ENCODE data around the gene UBASH3B. TPM values are rescaled to one million over a fixed set of nuclear protein-coding genes. Genes with fewer than 3 reads are reported as not detected.

The UBASH3B gene
- total and polyA plus RNA-seq, 2 of the 13 experiments (the other 11 are each of a cell fraction or from before 2014, with no cell fraction given), result 4.4 to 7.6 TPM

DNA sequence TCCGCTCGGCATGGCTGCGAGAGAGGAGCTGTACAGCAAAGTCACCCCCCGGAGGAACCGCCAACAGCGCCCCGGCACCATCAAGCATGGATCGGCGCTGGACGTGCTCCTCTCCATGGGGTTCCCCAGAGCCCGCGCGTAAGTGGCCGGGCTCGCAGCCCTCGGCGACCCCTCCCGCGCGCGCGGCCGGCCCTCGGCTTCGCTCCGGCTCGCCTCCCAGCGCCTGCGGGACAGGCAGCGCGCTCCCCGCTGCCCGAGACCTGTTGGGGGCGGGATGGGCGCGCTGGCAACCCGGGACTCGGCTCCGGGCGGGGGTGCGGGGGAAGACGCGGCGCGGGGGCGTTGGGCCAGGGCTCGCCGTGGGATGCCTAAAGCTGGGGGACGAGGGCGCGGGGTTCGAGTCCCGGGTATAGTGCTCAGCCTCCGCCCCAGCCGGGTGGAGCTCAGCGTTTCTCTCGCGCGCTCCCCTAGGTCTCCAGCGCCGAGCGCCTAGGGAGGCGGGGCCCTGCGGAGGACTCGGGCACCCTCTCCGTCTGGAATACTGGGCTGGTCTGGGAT lies 630 bp downstream of the UBASH3B start (continued):
- TF ChIP-seq ZBTB3 (CRISPR knock-in tag; IDR thresholded peaks at IDR 0.05; ENCODE audit: borderline replicate concordance, low read depth) (0 out of 2 replicates have a peak, but pooled peaks have one; percentile 24), ZNF3 (CRISPR knock-in tag; IDR thresholded peaks at IDR 0.05) (no peak), ZNF343 (CRISPR knock-in tag; IDR thresholded peaks at IDR 0.05) (0 out of 2 replicates have a peak, but pooled peaks have one; percentile 31), ZNF607 (CRISPR knock-in tag; IDR thresholded peaks at IDR 0.05; ENCODE audit: borderline replicate concordance) (0 out of 2 replicates have a peak, but pooled peaks have one; percentile 53), AGO2 (optimal IDR thresholded peaks at IDR 0.05; ENCODE audit: low read depth, low read length) (peak; percentile 40), POGZ (CRISPR knock-in tag; IDR thresholded peaks at IDR 0.05) (no peak), NR2C2 (CRISPR knock-in tag; IDR thresholded peaks at IDR 0.05; ENCODE audit: borderline replicate concordance) (0 out of 2 replicates have a peak, but pooled peaks have one; percentile 38), HNRNPLL (IDR thresholded peaks at IDR 0.05; ENCODE audit: low read depth, low read length, poor library complexity, severe bottlenecking) (peak; percentile 56), NFIB (CRISPR knock-in tag; IDR thresholded peaks at IDR 0.05; ENCODE audit: borderline replicate concordance) (no peak), ATAD3A (CRISPR knock-in tag; IDR thresholded peaks at IDR 0.05) (no peak), SMC3 (IDR thresholded peaks at IDR 0.05; ENCODE audit: low read length) (no peak), ESRRA (CRISPR knock-in tag; IDR thresholded peaks at IDR 0.05; ENCODE audit: low read depth) (no peak), RNF2 (conservative IDR thresholded peaks at IDR 0.05; ENCODE audit: low read depth) (peak; percentile 97; the same call in 1 of the 2 replicates), ZMYM3 (CRISPR knock-in tag; IDR thresholded peaks at IDR 0.05) (no peak), ZNF83 (CRISPR knock-in tag; IDR thresholded peaks at IDR 0.05; ENCODE audit: borderline replicate concordance) (no peak)
- TF ChIP-seq, protein P1, sequence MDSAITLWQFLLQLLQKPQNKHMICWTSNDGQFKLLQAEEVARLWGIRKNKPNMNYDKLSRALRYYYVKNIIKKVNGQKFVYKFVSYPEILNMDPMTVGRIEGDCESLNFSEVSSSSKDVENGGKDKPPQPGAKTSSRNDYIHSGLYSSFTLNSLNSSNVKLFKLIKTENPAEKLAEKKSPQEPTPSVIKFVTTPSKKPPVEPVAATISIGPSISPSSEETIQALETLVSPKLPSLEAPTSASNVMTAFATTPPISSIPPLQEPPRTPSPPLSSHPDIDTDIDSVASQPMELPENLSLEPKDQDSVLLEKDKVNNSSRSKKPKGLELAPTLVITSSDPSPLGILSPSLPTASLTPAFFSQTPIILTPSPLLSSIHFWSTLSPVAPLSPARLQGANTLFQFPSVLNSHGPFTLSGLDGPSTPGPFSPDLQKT (CRISPR knock-in tag; IDR thresholded peaks at IDR 0.05; ENCODE audit: borderline replicate concordance), result no peak
- TF ChIP-seq, protein P2, sequence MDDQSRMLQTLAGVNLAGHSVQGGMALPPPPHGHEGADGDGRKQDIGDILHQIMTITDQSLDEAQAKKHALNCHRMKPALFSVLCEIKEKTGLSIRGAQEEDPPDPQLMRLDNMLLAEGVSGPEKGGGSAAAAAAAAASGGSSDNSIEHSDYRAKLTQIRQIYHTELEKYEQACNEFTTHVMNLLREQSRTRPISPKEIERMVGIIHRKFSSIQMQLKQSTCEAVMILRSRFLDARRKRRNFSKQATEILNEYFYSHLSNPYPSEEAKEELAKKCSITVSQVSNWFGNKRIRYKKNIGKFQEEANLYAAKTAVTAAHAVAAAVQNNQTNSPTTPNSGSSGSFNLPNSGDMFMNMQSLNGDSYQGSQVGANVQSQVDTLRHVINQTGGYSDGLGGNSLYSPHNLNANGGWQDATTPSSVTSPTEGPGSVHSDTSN (CRISPR knock-in tag; IDR thresholded peaks at IDR 0.05; ENCODE audit: borderline replicate concordance), result no peak
- TF ChIP-seq, protein P3, sequence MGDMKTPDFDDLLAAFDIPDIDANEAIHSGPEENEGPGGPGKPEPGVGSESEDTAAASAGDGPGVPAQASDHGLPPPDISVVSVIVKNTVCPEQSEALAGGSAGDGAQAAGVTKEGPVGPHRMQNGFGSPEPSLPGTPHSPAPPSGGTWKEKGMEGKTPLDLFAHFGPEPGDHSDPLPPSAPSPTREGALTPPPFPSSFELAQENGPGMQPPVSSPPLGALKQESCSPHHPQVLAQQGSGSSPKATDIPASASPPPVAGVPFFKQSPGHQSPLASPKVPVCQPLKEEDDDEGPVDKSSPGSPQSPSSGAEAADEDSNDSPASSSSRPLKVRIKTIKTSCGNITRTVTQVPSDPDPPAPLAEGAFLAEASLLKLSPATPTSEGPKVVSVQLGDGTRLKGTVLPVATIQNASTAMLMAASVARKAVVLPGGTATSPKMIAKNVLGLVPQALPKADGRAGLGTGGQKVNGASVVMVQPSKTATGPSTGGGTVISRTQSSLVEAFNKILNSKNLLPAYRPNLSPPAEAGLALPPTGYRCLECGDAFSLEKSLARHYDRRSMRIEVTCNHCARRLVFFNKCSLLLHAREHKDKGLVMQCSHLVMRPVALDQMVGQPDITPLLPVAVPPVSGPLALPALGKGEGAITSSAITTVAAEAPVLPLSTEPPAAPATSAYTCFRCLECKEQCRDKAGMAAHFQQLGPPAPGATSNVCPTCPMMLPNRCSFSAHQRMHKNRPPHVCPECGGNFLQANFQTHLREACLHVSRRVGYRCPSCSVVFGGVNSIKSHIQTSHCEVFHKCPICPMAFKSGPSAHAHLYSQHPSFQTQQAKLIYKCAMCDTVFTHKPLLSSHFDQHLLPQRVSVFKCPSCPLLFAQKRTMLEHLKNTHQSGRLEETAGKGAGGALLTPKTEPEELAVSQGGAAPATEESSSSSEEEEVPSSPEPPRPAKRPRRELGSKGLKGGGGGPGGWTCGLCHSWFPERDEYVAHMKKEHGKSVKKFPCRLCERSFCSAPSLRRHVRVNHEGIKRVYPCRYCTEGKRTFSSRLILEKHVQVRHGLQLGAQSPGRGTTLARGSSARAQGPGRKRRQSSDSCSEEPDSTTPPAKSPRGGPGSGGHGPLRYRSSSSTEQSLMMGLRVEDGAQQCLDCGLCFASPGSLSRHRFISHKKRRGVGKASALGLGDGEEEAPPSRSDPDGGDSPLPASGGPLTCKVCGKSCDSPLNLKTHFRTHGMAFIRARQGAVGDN (CRISPR knock-in tag; IDR thresholded peaks at IDR 0.05), result peak; percentile 62
- TF ChIP-seq, protein P4, sequence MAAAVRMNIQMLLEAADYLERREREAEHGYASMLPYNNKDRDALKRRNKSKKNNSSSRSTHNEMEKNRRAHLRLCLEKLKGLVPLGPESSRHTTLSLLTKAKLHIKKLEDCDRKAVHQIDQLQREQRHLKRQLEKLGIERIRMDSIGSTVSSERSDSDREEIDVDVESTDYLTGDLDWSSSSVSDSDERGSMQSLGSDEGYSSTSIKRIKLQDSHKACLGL (CRISPR knock-in tag; IDR thresholded peaks at IDR 0.05), result 0 out of 2 replicates have a peak, but pooled peaks have one; percentile 4
- TF ChIP-seq, protein P5, sequence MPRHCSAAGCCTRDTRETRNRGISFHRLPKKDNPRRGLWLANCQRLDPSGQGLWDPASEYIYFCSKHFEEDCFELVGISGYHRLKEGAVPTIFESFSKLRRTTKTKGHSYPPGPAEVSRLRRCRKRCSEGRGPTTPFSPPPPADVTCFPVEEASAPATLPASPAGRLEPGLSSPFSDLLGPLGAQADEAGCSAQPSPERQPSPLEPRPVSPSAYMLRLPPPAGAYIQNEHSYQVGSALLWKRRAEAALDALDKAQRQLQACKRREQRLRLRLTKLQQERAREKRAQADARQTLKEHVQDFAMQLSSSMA (CRISPR knock-in tag; IDR thresholded peaks at IDR 0.05), result no peak

Data from HepG2 (cell line).